ENCODE data around the gene NRROS. TPM values are rescaled to one million over a fixed set of nuclear protein-coding genes. Genes with fewer than 3 reads are reported as not detected.
A peak's percentile ranks its signal among the peaks of the same experiment; 100 is the strongest.
"Not testable (repeated sequence)": the region's sequence is repeated elsewhere in the genome, so short reads cannot be mapped to it uniquely, and the experiment has no call there.

The NRROS gene
- total RNA-seq, 1 experiment from 2014 or later, result 2.5 TPM

GRCh38 chr3:196624907-196625306, 14.6 kb upstream of the NRROS start:
- no peak for DNase-seq (ENCODE audit: low read depth)

GRCh38 chr3:196625331-196625730, 14.2 kb upstream of the NRROS start:
- DNase-seq (ENCODE audit: low read depth), result no peak

- no peak for DNase-seq (ENCODE audit: low read depth)
Observed at GRCh38 chr3:196627918-196628231, 11.6 kb upstream of the NRROS start.

- no peak for DNase-seq (ENCODE audit: low read depth)
Observed at GRCh38 chr3:196629228-196629627, 10.3 kb upstream of the NRROS start.

GRCh38 chr3:196631682-196632045, 7.8 kb upstream of the NRROS start:
- DNase-seq (ENCODE audit: low read depth), result no peak

- peak; percentile 75 for DNase-seq (ENCODE audit: low read depth)
Observed at GRCh38 chr3:196632046-196632751, 7.3 kb upstream of the NRROS start.

GRCh38 chr3:196633555-196634151, 5.8 kb upstream of the NRROS start:
- DNase-seq (ENCODE audit: low read depth), result no peak

GRCh38 chr3:196634224-196634623, 5.3 kb upstream of the NRROS start:
- DNase-seq (ENCODE audit: low read depth), result no peak

GRCh38 chr3:196634829-196635228, 4.7 kb upstream of the NRROS start:
- no peak for DNase-seq (ENCODE audit: low read depth)

- DNase-seq (ENCODE audit: low read depth), result no peak
Observed at GRCh38 chr3:196636369-196637349, 2.8 kb upstream of the NRROS start.

- DNase-seq (ENCODE audit: low read depth), result not testable (repeated sequence)
Observed at GRCh38 chr3:196637941-196638340, 1.6 kb upstream of the NRROS start.

- no peak for DNase-seq (ENCODE audit: low read depth)
Observed at GRCh38 chr3:196638861-196639482, 522 bp upstream of the NRROS start.

GRCh38 chr3:196640297-196641018, 964 bp downstream of the NRROS start:
- DNase-seq (ENCODE audit: low read depth), result no peak

- DNase-seq (ENCODE audit: low read depth), result no peak
Observed at GRCh38 chr3:196641333-196642054, 2.0 kb downstream of the NRROS start.

GRCh38 chr3:196642434-196642833, 2.9 kb downstream of the NRROS start:
- DNase-seq (ENCODE audit: low read depth), result no peak

GRCh38 chr3:196643201-196643749, 3.8 kb downstream of the NRROS start:
- DNase-seq (ENCODE audit: low read depth), result no peak

GRCh38 chr3:196643761-196644160, 4.3 kb downstream of the NRROS start:
- DNase-seq (ENCODE audit: low read depth), result no peak

GRCh38 chr3:196645096-196645495, 5.6 kb downstream of the NRROS start:
- no peak for DNase-seq (ENCODE audit: low read depth)

GRCh38 chr3:196645897-196646665, 6.6 kb downstream of the NRROS start:
- DNase-seq (ENCODE audit: low read depth), result no peak
